LHCN-M2 (cell line): ENCODE results near the gene PPP1R9A. TPM values are rescaled to one million over a fixed set of nuclear protein-coding genes. Genes with fewer than 3 reads are reported as not detected.

Experiments used
- DNase-seq: peaks from one replicate; pipeline ENCODE4 v3.0.0-alpha.2; 2012; ENCODE audit warnings: low read depth
- total RNA-seq: library from RNA; depleted of rRNA; stranded (reverse); fragments of >200 nt; gene quantifications from 2 replicates; pipeline ENCODE4 v1.2.3, GENCODE V29; 2014

PPP1R9A gene
- total RNA-seq, 1 experiment from 2014 or later: 1.6 TPM

GRCh38 chr7:94908323-94909178 lies 1.2 kb downstream of the PPP1R9A start:
- peak; percentile 11 for DNase-seq

- DNase-seq: no peak
Observed at GRCh38 chr7:94909179-94909466, 1.7 kb downstream of the PPP1R9A start.

DNA sequence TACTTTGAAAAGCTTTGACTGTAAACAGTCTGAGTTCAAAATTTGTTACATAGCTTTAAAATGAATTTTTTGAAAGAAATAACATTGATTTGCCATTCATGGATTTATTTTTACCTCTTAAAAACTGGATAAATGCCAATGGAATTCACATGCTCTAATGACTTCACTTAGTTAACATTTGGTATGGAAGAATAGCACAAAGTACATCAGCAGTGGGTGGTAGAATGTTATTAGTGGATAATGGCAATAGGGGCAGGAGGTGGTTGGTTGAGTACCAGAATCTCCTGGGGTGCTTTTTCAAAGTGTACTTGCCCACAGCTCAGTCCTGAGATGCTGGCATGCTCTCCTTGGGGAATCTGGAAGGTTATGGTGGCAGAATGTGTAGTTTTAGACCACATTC lies 4.7 kb downstream of the PPP1R9A start:
- DNase-seq: no peak

DNA sequence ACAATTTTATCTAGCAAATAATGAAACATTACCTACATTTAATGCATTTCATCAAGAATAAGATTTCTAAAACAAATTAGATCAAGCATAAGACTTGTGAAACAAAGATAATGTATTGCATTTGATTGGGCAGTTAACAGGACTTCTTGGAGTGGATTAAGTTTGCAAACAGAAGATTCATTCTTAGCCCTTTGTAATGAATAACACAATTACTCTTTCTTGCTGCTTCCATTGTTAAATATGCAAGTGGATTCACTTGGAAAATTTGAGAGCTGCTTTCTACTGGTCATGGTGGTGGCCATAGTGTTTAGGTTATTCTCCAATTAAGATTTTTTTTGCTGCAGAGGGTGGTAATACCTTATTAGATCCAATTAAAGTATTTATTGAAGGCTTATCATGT lies 6.0 kb downstream of the PPP1R9A start:
- DNase-seq: no peak

- no peak for DNase-seq
Observed at GRCh38 chr7:94921911-94922310, 14.5 kb downstream of the PPP1R9A start.

GRCh38 chr7:94922457-94922856 lies 15.1 kb downstream of the PPP1R9A start:
- DNase-seq: no peak

GRCh38 chr7:94923412-94923811 lies 16.0 kb downstream of the PPP1R9A start:
- no peak for DNase-seq

- DNase-seq: no peak
Observed at GRCh38 chr7:94928168-94928707, 20.8 kb downstream of the PPP1R9A start.

DNA sequence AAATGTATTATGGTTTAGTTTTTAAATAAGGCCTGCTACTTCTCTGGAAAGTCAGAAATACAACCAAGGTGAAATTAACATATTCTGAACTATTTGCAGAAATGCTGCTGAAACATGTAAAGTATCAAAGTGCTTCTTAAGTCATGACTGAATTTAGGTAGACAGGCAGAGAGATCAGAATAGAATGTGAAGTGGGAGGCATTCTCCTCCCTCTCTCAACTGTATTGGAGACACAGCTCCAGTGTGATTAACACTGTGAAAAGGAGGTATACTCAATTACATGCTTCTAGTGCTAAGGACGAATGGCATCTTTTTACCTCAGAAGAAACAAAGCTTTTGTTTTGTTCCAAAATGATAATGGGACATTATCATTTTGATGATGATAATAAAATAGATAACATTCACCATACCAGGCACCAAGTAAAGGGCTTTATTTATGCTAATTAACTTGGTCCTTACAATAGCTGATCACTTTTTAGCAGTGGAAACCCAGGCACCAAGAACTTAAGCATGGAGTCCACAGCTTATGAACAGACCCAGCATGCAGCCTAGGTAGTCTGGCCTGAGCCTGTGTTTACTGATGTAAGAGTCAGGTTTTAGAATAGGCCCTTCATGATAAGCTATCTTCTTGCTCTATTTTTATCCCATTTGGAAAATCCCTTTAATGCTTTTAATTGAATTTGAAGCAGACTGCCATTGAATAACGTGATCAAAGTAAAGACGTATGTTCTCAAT lies 26.0 kb downstream of the PPP1R9A start:
- DNase-seq: no peak

DNA sequence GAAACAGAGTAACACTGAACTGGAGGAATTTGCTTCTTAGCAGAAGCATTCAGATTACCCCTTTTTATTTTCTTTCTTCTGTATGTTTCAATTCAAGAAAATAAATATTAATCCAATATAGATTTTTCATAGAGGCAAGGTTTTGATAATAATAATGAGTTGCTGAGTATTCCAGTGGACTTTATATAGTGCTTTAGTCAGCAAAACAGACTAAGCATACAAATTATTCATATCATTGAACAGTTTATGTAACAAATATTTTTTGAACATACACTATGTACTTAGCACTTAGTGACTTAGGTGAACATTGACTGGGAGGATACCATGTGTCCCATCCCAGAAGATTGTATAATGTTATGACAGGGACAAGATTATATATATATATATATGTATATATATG lies 32.0 kb downstream of the PPP1R9A start:
- no peak for DNase-seq

DNA sequence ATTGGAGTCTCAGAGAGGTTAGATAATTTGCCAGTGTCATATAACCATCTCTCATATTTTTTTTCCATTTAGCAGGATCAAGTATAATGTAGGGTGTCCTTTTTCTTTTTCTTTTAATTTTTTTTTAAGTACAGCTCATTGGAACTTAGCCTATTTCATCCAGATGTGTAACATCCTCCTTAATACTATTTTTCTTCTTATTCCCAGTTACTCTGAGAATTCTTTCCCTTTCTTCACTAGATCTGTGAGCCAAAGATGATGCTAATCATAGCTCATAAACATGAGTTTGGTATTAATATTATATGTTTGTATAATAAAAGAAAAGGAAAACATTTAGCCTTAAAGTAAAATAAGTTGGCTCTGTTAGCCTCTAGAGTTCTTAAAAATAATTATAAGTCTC lies 32.8 kb downstream of the PPP1R9A start:
- DNase-seq: no peak

GRCh38 chr7:94941844-94942632 lies 34.6 kb downstream of the PPP1R9A start:
- DNase-seq: no peak

GRCh38 chr7:94943134-94943533 lies 35.7 kb downstream of the PPP1R9A start:
- no peak for DNase-seq

- DNase-seq: no peak
Observed at GRCh38 chr7:94949532-94949931, 42.1 kb downstream of the PPP1R9A start.

GRCh38 chr7:94955807-94956206 lies 48.4 kb downstream of the PPP1R9A start:
- no peak for DNase-seq

DNA sequence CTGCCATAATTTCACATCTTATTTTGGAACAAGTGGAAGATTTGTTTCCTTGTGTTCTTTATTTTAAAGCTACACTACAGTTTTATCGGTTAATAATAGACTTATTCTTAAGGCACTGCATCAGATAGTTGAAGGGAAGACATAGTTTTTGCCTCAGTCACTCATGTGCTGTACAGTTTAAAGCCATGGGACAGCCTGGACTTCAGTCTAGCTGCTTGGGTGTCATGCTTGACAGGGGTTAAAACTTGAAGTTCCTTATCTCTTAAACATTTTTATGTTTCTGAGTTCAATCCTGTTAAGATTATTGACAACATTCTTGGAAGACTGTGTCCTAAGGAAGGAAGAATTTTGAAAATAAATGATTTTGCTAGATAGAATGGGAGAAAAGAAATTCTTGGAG lies 49.7 kb downstream of the PPP1R9A start:
- no peak for DNase-seq

DNA sequence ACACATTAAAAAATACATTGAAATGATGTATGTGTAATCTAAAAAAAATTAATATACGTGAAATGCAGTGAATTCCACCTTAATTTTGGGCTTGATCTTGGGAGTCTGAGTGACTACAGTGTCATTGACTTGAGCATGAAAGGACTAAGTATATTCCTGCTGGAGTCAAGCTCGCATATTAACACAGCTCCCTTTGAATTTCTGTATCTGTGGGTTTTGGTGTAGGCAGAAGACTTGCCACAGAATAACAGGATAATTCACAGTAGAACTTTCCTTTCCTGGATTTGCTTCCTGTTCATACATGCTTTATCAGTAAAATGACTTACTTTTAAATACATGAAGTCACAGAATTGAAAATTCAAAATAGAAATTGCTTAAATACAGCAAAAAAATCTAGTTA lies 55.3 kb downstream of the PPP1R9A start:
- no peak for DNase-seq

- no peak for DNase-seq
Observed at GRCh38 chr7:94969434-94970084, 62.2 kb downstream of the PPP1R9A start.

DNA sequence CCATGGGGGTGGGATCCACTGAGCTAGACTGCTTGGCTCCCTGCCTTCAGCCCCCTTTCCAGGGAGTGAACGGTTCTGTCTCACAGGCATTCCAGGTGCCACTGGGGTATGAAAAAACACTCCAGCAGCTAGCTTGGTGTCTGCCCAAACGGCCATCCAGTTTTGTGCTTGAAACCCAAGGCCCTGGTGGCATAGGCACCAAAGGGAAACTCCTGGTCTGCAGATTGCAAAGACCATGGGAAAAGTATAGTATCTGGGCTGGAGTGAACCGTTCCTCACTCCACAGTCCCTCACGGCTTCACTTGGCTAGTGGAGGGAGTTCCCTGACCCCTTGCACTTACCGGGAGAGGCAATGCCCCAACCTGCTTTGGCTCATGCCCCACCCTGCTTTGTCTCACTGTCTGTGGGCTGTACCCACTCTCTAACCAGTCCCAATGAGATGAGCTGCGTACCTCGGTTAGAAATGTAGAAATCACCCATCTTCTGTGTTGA lies 62.7 kb downstream of the PPP1R9A start:
- DNase-seq: no peak

GRCh38 chr7:94971051-94971867 lies 63.9 kb downstream of the PPP1R9A start:
- peak; percentile 20 for DNase-seq
